Mesendoderm (in vitro differentiated cells): ENCODE data around the gene ZBTB42.

Experiments used
- DNase-seq: peaks from one replicate; pipeline ENCODE4 v3.0.0; 2013
- H2AK5ac ChIP-seq: 2 replicates; pipeline ENCODE4 v1.6.1; 2013; ENCODE audit warnings: low read length, inconsistent platforms
- H2BK120ac ChIP-seq: 2 replicates; pipeline ENCODE4 v1.6.1; 2013; ENCODE audit warnings: low read depth, mild to moderate bottlenecking, low read length, moderate library complexity, mixed read lengths
- H2BK15ac ChIP-seq: replicated peaks from 2 replicates; pipeline ENCODE4 v1.6.1; 2013; ENCODE audit warnings: low read depth, mild to moderate bottlenecking, moderate library complexity
- H2BK5ac ChIP-seq: 2 replicates; pipeline ENCODE4 v1.6.1; 2013; ENCODE audit warnings: low read length, inconsistent platforms
- H3K18ac ChIP-seq: 2 replicates; pipeline ENCODE4 v1.6.1; 2013; ENCODE audit warnings: mild to moderate bottlenecking, low read length, mixed read lengths
- H3K23ac ChIP-seq: one replicate; pipeline ENCODE4 v1.6.1; 2013; ENCODE audit warnings: low read length
- H3K27ac ChIP-seq: 2 replicates; pipeline ENCODE4 v1.5.1; 2013; ENCODE audit warnings: low read depth, mild to moderate bottlenecking, inconsistent platforms, low read length, moderate library complexity
- H3K27me3 ChIP-seq: 2 replicates; pipeline ENCODE4 v1.6.1; 2013; ENCODE audit warnings: low read length, control low read depth, mild to moderate bottlenecking, inconsistent platforms; ENCODE audit not compliant: insufficient read depth, poor library complexity
- H3K36me3 ChIP-seq: 2 replicates; pipeline ENCODE4 v1.6.1; 2013; ENCODE audit warnings: low read length, inconsistent platforms; ENCODE audit not compliant: control insufficient read depth, insufficient read depth
- H3K4ac ChIP-seq: one replicate; pipeline ENCODE4 v1.6.1; 2013; ENCODE audit warnings: low read depth, mild to moderate bottlenecking, low read length, moderate library complexity
- H3K4me1 ChIP-seq: 2 replicates; pipeline ENCODE4 v1.6.1; 2013; ENCODE audit warnings: low read depth, low read length, inconsistent platforms; ENCODE audit not compliant: control insufficient read depth
- H3K4me2 ChIP-seq: 2 replicates; pipeline ENCODE4 v1.6.1; 2013; ENCODE audit warnings: low read length
- H3K4me3 ChIP-seq: 2 replicates; pipeline ENCODE4 v1.5.1; 2013; ENCODE audit warnings: mild to moderate bottlenecking, low read length
- H3K56ac ChIP-seq: one replicate; pipeline ENCODE4 v1.6.1; 2013; ENCODE audit warnings: low read length
- H3K79me1 ChIP-seq: 2 replicates; pipeline ENCODE4 v1.6.1; 2013; ENCODE audit warnings: low read length, inconsistent platforms
- H3K79me2 ChIP-seq: 2 replicates; pipeline ENCODE4 v1.6.1; 2013; ENCODE audit warnings: mild to moderate bottlenecking, low read length; ENCODE audit not compliant: control insufficient read depth, insufficient read depth
- H3K9ac ChIP-seq: 2 replicates; pipeline ENCODE4 v1.6.1; 2013; ENCODE audit warnings: low read length, inconsistent platforms
- H4K5ac ChIP-seq: one replicate; pipeline ENCODE4 v1.6.1; 2013; ENCODE audit warnings: low read length
- H4K8ac ChIP-seq: one replicate; pipeline ENCODE4 v1.6.1; 2013; ENCODE audit warnings: low read depth, mild to moderate bottlenecking, control low read depth, low read length, moderate library complexity
- WGBS: extraction: QIAGEN DNeasy Blood & Tissue Kit; methylation state at CpG from one replicate; pipeline ENCODE4 v1.1.7; 2013; ENCODE audit warnings: low lambda C conversion rate, missing lambda C conversion rate; ENCODE audit not compliant: insufficient coverage; ENCODE audit errors: extremely low coverage; 5-methylcytosine and 5-hydroxymethylcytosine counted together

ZBTB42 gene

GRCh38 chr14:104843006-104843405 lies 42.1 kb downstream of the ZBTB42 start:
- Histone ChIP-seq H3K4ac (no peak overlapping the region), H3K18ac (no peak overlapping the region), H3K27ac (no peak overlapping the region), H2BK120ac (no peak overlapping the region), H2BK5ac (no peak overlapping the region), H3K79me1 (no peaks in the 10 kb centered on the region), H3K4me1 (peaks cover 2% of the 10 kb centered on the region), H3K23ac (no peak overlapping the region), H4K5ac (no peak overlapping the region), H3K79me2 (no peaks in the 10 kb centered on the region), H2BK15ac (no peak overlapping the region), H3K27me3 (no peaks in the 10 kb centered on the region), H3K56ac (peak overlapping the region; percentile 38), H3K4me3 (no peak overlapping the region), H3K9ac (peak overlapping the region; percentile 40), H3K36me3 (no peaks in the 10 kb centered on the region), H2AK5ac (no peak overlapping the region), H4K8ac (no peak overlapping the region), H3K4me2 (peak overlapping the region; percentile 5)
- DNase-seq = no peak
- no CpG with 5 or more reads among the region's 13 CpGs for WGBS

GRCh38 chr14:104843442-104844305 lies 42.8 kb downstream of the ZBTB42 start:
- H3K36me3 ChIP-seq = no peaks in the 10 kb centered on the region
- no peak overlapping the region for H3K27ac ChIP-seq
- peak overlapping the region; percentile 16 for H4K8ac ChIP-seq

GRCh38 chr14:104844306-104845032 lies 43.6 kb downstream of the ZBTB42 start:
- Histone ChIP-seq H3K4me2 (peak overlapping the region; percentile 5), H3K79me1 (no peaks in the 10 kb centered on the region), H3K23ac (no peak overlapping the region), H3K56ac (peak overlapping the region; percentile 38), H3K79me2 (no peaks in the 10 kb centered on the region), H3K4me1 (peaks cover 2% of the 10 kb centered on the region), H2AK5ac (no peak overlapping the region), H3K27me3 (no peaks in the 10 kb centered on the region), H3K27ac (no peak overlapping the region), H2BK5ac (no peak overlapping the region), H4K8ac (no peak overlapping the region), H3K9ac (peak overlapping the region; percentile 40), H2BK15ac (no peak overlapping the region), H2BK120ac (no peak overlapping the region), H3K4me3 (no peak overlapping the region), H3K18ac (peak overlapping the region; percentile 5), H3K4ac (peak overlapping the region; percentile 1), H4K5ac (no peak overlapping the region), H3K36me3 (no peaks in the 10 kb centered on the region)
- no CpG with 5 or more reads among the region's 27 CpGs for WGBS
- peak; percentile 72 for DNase-seq

More at GRCh38 chr14:104843442-104844305, 42.8 kb downstream of the ZBTB42 start:
- Histone ChIP-seq H3K23ac (no peak overlapping the region), H3K79me2 (no peaks in the 10 kb centered on the region), H3K4ac (no peak overlapping the region), H3K4me3 (no peak overlapping the region), H3K79me1 (no peaks in the 10 kb centered on the region), H4K5ac (no peak overlapping the region), H3K27me3 (no peaks in the 10 kb centered on the region), H3K4me2 (peak overlapping the region; percentile 5), H3K4me1 (peaks cover 2% of the 10 kb centered on the region), H2BK120ac (no peak overlapping the region), H3K9ac (peak overlapping the region; percentile 40), H3K56ac (peak overlapping the region; percentile 38), H3K18ac (peak overlapping the region; percentile 6), H2AK5ac (no peak overlapping the region), H2BK5ac (no peak overlapping the region), H2BK15ac (no peak overlapping the region)
- no CpG with 5 or more reads among the region's 69 CpGs for WGBS
- DNase-seq = peak; percentile 84

- no peak overlapping the region for H3K23ac ChIP-seq
- DNase-seq = no peak
- H3K4me3 ChIP-seq = no peak overlapping the region
- H2BK15ac ChIP-seq = no peak overlapping the region
- H3K4me1 ChIP-seq = peaks cover 2% of the 10 kb centered on the region
- no peaks in the 10 kb centered on the region for H3K79me2 ChIP-seq
- H2BK120ac ChIP-seq = no peak overlapping the region
- no peaks in the 10 kb centered on the region for H3K27me3 ChIP-seq
- no peaks in the 10 kb centered on the region for H3K36me3 ChIP-seq
- H4K5ac ChIP-seq = no peak overlapping the region
- H3K79me1 ChIP-seq = no peaks in the 10 kb centered on the region
- no peak overlapping the region for H3K9ac ChIP-seq
- no peak overlapping the region for H3K4me2 ChIP-seq
- no peak overlapping the region for H2AK5ac ChIP-seq
- H2BK5ac ChIP-seq = no peak overlapping the region
- H4K8ac ChIP-seq = no peak overlapping the region
- no peak overlapping the region for H3K4ac ChIP-seq
- H3K56ac ChIP-seq = no peak overlapping the region
- no CpG with 5 or more reads among the region's 4 CpGs for WGBS
- H3K27ac ChIP-seq = no peak overlapping the region
- no peak overlapping the region for H3K18ac ChIP-seq
Measured at GRCh38 chr14:104845033-104845666, 44.2 kb downstream of the ZBTB42 start.

- Histone ChIP-seq H4K5ac (no peak overlapping the region), H3K79me2 (no peaks in the 10 kb centered on the region), H3K27me3 (no peaks in the 10 kb centered on the region), H3K79me1 (no peaks in the 10 kb centered on the region), H3K9ac (no peak overlapping the region), H3K27ac (no peak overlapping the region), H3K4me1 (peaks cover 2% of the 10 kb centered on the region), H2BK5ac (no peak overlapping the region), H3K56ac (no peak overlapping the region), H2BK15ac (no peak overlapping the region), H3K23ac (no peak overlapping the region), H3K18ac (no peak overlapping the region), H2AK5ac (no peak overlapping the region), H3K4me3 (no peak overlapping the region), H3K36me3 (no peaks in the 10 kb centered on the region), H4K8ac (no peak overlapping the region), H3K4ac (no peak overlapping the region), H3K4me2 (no peak overlapping the region), H2BK120ac (no peak overlapping the region)
- no peak for DNase-seq
- WGBS = no CpG with 5 or more reads among the region's 3 CpGs
Measured at GRCh38 chr14:104845834-104846441, 45.0 kb downstream of the ZBTB42 start.
